ENCODE results near the gene BMAL1.

Gene BMAL1

DNA sequence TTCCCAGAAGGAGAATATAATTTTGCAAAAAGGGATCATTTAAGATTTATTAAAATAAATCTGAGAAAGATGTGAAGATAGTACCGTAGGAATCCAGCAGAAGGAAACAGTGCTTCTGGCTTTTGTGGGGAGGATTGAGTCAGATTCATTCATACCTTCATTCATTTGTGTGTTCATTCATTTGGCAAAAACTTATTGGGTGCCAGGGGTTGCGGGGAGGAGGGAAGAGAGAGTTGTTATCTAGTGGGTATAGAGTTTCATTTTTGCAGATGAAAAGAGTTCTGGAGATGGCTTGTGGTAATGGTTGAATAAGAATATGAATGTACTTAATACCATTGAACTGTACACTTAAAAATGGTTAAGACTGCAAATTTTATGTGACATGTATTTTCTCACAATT lies 31.1 kb downstream of the BMAL1 start:
- no peak for DNase-seq (ENCODE audit: low spot score in 2 of 2)
- Mint-ChIP-seq H3K4me1 (peaks cover 22% of the 10 kb centered on the region), H3K27ac (no peak overlapping the region), H3K36me3 (peaks cover 27% of the 10 kb centered on the region), H3K27me3 (no peaks in the 10 kb centered on the region), H3K4me3 (no peak overlapping the region), H3K9me3 (peaks cover 3% of the 10 kb centered on the region)
- ATAC-seq (ENCODE audit: low read depth) = no peak

DNA sequence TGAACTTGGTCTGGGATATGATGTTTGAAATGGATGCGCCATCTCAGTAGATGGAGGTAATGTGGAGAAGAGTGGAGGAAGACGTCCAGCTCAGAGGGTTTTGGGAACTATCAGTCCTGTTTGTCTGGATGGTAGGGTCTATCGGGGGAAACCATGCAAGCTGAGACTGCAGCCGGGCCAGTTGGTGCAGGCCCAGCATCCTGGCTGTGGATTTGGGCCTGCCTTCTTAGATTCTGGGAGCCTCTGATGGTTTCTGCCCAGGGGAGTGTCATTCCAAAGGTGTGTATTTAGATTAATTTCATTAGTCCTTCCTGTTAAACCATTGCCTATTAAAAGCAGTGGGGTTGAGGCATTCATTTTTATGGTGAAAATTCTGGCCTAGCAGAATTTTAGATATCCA lies 31.6 kb downstream of the BMAL1 start:
- H3K9me3 Mint-ChIP-seq = no peaks in the 10 kb centered on the region
- peaks cover 21% of the 10 kb centered on the region for H3K4me1 Mint-ChIP-seq
- peaks cover 28% of the 10 kb centered on the region for H3K36me3 Mint-ChIP-seq
- ATAC-seq (ENCODE audit: low read depth) = no peak
- no peak overlapping the region for H3K4me3 Mint-ChIP-seq
- H3K27me3 Mint-ChIP-seq = no peaks in the 10 kb centered on the region
- H3K27ac Mint-ChIP-seq = no peak overlapping the region
- DNase-seq (ENCODE audit: low spot score in 2 of 2) = no peak

DNA sequence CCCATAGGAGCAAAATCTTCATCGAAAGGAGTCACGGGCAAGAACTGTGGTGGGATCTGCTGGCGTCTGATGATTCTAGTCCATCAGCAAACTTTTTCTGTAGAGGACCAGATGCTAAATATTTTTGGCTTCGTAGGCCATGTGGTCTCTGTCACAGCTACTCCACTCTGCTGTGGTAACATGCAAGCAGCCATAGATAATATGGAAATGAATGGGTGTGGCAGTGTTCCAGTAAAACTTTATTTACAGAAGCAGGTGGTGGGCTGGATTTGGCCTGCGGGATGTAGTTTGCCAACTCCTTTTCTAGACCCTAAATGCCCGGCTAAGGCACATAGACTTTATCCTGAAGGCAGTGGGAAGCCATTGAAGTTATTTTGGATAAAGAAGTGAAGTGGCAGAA lies 32.9 kb downstream of the BMAL1 start:
- Mint-ChIP-seq H3K4me1 (peaks cover 26% of the 10 kb centered on the region), H3K4me3 (no peak overlapping the region), H3K27ac (no peak overlapping the region), H3K27me3 (no peaks in the 10 kb centered on the region), H3K36me3 (peaks cover 30% of the 10 kb centered on the region), H3K9me3 (no peaks in the 10 kb centered on the region)
- ATAC-seq (ENCODE audit: low read depth) (no peak), DNase-seq (ENCODE audit: low spot score in 2 of 2) (no peak)

DNA sequence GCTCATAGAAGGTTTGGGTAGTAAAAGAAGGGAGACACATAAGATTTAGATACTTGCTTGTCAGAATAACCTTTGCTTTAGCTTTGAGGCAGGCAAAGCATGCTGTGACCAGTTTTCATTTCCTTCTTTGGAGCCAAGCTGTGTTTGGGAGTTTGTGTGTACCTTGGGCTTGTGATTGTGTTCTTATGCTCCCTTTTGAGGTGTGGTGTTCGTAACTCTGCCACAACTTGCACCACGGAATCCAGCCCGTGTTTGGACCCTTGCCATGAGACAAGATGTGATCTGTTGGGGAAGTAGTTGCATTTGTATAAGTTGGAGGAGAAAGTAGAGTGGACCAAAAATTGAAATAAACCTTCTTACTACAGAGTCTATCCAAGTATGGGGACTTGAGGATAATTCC lies 34.0 kb downstream of the BMAL1 start:
- no peaks in the 10 kb centered on the region for H3K9me3 Mint-ChIP-seq
- peaks cover 33% of the 10 kb centered on the region for H3K4me1 Mint-ChIP-seq
- H3K27ac Mint-ChIP-seq = no peak overlapping the region
- DNase-seq (ENCODE audit: low spot score in 2 of 2) (no peak), ATAC-seq (ENCODE audit: low read depth) (no peak)
- H3K4me3 Mint-ChIP-seq = no peak overlapping the region
- no peaks in the 10 kb centered on the region for H3K27me3 Mint-ChIP-seq
- peaks cover 30% of the 10 kb centered on the region for H3K36me3 Mint-ChIP-seq

DNA sequence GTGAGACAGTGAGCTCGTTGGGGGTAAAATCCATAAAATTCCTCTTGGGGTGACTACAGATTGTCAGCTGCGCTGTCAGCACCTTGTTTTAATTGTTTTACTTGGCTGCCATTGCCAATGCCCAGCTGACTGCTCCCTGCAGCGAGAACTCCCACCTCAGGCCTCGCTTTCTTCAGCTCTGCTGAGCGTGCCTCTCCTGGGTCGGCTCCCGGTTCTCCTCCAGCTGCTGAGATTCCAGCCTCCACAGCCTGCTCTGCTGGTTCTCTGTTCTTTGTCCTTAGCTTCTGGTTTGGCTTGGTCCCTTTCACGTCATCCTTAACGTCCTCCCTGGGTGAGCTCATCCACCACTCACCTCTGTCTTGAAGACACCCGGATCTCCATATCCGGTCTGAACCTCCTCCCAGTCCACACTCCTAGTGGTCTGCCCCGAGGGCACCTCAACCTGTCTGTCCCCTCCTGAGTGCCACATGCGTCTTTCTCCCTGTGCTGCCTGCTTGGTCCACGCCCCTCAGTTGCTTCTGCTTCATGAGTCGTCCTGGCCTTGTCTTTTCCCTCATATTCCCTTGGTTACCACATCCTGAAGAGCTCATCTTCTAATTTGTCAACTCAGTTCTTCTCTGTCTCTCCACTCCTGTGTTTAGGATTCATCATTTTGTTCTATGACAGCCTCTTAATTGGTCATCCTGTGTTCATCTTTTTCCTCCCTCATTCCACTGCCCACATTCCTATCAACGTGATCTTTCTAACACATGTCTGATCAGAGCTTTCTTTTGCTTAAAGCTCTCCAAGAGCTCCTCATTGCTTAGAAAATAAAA lies 35.6 kb downstream of the BMAL1 start:
- Mint-ChIP-seq H3K27ac (peak overlapping the region; percentile 21), H3K4me3 (no peak overlapping the region), H3K27me3 (no peaks in the 10 kb centered on the region), H3K36me3 (peaks cover 30% of the 10 kb centered on the region), H3K4me1 (peaks cover 40% of the 10 kb centered on the region), H3K9me3 (no peaks in the 10 kb centered on the region)
- ATAC-seq (ENCODE audit: low read depth) (no peak), DNase-seq (ENCODE audit: low spot score in 2 of 2) (no peak)

DNA sequence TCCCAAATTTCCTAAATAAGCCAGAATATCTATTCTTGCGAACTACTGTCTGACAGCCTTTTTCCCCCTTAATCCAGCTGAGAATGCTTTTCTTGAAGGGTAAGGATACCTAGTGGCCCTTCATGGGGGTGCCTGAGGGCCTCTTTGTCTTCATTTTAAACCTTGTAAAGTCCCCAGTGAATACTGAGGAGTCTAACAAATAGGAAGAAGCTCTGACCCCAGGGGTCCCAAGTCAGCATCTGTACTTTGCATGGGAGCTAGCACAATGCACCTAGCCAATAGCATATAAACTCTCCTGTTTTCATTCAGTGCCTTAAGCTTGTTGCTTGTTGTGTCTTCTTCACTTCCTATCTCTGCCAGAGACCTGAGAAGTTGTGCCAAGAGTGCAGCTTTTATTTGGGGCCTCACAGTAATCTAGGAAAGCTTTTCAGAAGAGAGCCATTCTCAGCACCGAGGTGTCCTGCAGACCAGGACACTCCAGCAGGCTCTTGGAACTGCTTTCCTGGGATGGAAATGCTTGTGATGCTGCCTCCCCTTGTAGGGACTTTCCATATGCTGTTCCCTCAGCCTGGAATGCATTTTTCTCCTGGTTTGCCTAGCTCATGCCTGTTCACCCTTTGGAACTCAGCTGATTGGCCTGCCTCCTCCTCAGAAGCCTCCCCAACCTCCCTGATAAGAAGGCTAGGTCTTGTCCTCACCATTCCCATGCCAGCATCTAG lies 37.2 kb downstream of the BMAL1 start:
- ATAC-seq (ENCODE audit: low read depth) = no peak
- Mint-ChIP-seq H3K27ac (no peak overlapping the region), H3K9me3 (no peaks in the 10 kb centered on the region), H3K4me3 (no peak overlapping the region), H3K4me1 (peaks cover 45% of the 10 kb centered on the region), H3K27me3 (no peaks in the 10 kb centered on the region), H3K36me3 (peaks cover 30% of the 10 kb centered on the region)
- DNase-seq (ENCODE audit: low spot score in 2 of 2) = no peak

DNA sequence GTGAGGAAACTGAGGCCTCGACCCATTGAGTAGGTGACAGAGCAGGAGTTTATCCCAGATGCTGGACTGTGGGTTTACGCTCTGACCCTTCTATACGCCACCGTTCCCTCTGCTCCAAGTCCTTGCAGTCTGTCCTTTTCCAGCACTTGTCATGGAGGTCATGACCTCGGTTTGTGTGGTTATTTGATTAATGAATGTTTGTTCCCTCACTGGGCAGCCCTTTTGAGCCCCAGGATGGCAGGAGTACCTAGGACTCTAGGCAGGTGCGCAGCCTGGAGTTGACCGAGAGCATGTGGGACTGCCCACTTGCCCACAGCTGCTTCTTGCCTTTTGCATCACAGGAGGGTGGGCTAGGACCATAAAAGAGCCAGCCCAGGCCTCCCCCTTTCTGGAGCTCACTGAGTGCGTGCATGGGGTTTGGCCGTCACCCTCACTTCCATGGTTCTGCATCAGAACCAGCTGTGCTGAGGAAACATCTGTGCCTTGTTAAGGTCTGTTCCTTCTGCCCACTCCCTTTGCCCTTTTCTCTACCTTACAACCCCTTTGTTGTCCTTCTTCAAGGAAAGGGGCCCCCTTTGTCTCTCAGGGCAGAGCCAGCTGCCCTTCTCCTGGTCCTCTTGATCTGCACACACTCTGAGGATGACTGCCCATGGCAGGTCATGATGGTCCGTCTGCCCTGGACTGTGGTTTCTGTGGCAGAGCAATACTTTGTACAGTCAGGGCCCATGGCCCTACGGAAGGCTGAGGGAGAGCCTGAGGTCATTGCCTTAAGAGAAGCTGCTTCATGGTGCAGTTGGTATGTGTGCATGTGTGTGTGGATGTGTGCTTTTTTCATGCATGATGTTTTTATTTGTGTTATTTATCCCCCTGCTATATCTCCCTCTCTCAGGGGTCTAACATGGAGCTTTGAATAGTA lies 38.2 kb downstream of the BMAL1 start:
- Mint-ChIP-seq H3K27ac (peak overlapping the region; percentile 6), H3K9me3 (no peaks in the 10 kb centered on the region), H3K27me3 (no peaks in the 10 kb centered on the region), H3K4me3 (no peak overlapping the region), H3K4me1 (peaks cover 44% of the 10 kb centered on the region), H3K36me3 (peaks cover 23% of the 10 kb centered on the region)
- ATAC-seq (ENCODE audit: low read depth) (no peak), DNase-seq (ENCODE audit: low spot score in 2 of 2) (no peak)

DNA sequence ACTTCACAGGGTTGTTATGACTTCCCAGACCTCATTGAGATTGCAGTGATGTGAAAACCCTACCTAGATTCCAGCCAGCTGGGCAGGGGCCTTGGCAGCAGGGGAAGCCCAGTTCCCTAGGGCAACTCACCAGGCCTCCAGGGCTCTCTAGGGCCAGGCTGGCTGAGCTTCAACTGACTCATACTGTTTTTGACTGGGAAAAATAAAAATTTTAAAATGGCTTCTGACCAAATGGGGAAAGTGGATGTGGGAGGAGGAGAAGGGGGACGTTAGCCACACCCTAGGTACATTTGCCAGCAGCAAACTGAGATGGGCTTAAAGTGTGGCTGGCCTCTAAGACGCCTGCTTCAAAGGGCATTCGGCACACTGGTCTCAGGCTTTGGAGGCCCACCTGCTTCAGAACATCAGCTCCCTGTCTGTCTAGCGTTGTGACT lies 39.0 kb downstream of the BMAL1 start:
- Mint-ChIP-seq H3K27ac (peak overlapping the region; percentile 6), H3K4me1 (peaks cover 42% of the 10 kb centered on the region), H3K4me3 (no peak overlapping the region), H3K27me3 (no peaks in the 10 kb centered on the region), H3K9me3 (no peaks in the 10 kb centered on the region), H3K36me3 (peaks cover 16% of the 10 kb centered on the region)
- DNase-seq (ENCODE audit: low spot score in 2 of 2) = no peak
- ATAC-seq (ENCODE audit: low read depth) = peak; percentile 32

DNA sequence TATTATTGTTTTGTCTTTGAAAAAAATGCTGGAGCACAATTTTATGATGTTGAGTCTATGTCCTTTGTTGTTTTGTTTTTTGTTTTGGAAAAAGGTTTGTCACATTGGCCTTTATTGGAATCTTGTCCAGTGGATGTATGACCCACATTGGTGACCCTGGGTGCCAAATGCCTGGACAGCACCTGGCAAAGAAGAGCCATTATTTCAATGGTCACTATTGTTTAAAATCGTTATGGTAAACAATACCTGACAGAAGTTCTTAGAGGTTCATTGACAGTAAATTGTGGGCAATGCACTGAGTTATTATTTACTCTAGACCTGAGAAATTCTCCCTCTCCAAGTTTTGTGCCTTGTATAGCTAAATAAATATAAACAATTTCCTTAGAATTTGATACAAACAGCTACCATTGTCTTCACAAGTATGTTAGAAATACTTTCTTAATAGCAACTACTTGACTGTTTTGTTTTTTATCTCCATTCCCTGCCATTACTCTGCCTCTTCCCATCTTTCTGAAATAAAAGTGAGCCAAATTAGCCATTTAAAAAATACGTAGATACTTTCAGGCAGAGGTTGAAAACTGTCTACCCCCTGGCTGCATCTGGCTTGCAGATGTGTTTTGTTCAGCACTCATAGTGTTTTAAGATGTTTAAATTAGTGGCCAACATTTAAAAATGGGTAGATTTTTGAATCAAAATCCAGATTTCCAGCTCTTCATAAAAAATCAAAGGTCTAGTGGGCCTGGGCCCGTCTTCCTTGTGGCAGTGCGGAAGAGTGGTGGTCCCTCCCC lies 39.9 kb downstream of the BMAL1 start:
- Mint-ChIP-seq H3K27me3 (no peaks in the 10 kb centered on the region), H3K36me3 (peaks cover 16% of the 10 kb centered on the region), H3K27ac (peak overlapping the region; percentile 21), H3K4me3 (no peak overlapping the region), H3K9me3 (no peaks in the 10 kb centered on the region), H3K4me1 (peaks cover 46% of the 10 kb centered on the region)
- ATAC-seq (ENCODE audit: low read depth) = no peak
- no peak for DNase-seq (ENCODE audit: low spot score in 2 of 2)

DNA sequence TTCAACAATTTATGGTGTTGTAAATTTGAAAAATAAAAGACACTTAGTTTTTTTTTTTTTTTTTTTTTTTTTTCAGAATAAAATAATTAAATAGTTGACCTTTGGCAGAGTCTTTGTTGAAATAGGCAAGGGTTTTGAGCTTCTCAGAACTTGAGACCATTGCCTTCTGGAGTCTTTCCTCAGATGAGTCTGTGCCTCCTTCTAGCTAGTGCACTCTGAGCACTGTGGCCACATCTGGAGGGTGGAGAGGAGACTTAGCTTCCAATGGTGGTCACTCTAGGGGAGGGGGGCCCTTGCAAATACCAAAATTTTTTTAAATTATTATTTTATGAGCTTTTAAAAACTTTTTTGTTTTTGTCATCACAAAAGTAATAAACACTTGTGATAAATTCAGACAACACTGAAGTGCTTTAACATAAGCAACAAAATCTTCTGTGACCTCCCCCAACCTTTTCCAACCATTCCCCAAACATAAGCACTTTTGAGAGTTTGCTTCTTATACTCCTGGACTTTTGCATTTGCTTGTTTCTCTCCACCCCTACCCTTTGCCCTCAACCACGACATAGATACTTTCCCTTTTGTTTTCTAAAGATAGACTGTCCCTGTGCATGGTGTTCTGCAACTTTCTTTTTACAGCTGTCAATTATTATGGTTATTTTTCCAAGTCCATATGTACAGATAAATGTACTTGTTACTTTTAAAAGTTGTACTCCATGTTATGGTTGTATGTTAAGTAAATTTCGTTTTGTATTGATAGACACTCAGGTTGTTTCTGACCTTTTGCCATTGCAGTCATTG lies 41.1 kb downstream of the BMAL1 start:
- Mint-ChIP-seq H3K27ac (no peak overlapping the region), H3K36me3 (peaks cover 11% of the 10 kb centered on the region), H3K4me1 (peaks cover 41% of the 10 kb centered on the region), H3K4me3 (peak overlapping the region; percentile 25), H3K9me3 (no peaks in the 10 kb centered on the region), H3K27me3 (no peaks in the 10 kb centered on the region)
- DNase-seq (ENCODE audit: low spot score in 2 of 2) = no peak
- peak; percentile 50 for ATAC-seq (ENCODE audit: low read depth)

DNA sequence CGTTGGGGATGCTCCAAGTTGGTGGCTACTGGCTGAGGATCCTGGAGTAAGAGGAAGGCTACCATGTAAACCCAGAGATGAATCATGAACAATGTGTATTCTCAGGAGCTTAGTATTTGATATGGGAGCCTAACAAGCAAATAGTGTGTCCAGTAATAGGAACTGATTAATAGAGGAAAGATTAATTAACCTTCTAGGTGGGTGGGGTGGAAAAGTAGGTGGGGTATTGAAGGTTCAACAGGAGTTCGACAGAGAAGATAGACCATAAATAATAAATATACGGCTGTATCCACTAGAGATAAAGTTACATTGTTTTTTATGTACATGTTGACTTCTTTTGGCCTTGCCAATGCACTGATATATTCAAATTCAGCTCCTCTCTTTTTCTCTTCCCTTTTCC lies 43.1 kb downstream of the BMAL1 start:
- ATAC-seq (ENCODE audit: low read depth) = no peak
- Mint-ChIP-seq H3K4me1 (peaks cover 34% of the 10 kb centered on the region), H3K4me3 (no peak overlapping the region)

DNA sequence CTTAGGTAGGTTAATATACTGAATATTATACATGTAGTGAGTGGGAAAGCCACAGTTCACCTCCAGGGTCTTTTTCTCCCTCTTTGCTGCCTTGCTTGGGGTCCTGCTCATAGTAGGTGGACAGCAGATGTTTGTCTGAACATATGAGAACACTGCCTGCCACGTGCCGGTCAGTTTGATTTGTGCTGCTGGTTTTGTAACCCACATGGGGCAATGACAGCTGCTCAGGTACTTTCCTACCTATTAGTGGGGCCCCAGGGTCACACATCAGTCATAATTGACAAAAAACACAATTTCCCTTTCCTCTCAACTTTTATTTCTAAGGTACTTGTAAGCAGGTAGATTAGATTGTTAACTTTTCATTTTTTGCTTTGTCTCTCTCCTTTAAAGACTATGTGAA lies 43.8 kb downstream of the BMAL1 start:
- Mint-ChIP-seq H3K36me3 (peaks cover 12% of the 10 kb centered on the region), H3K4me1 (peaks cover 28% of the 10 kb centered on the region), H3K4me3 (no peak overlapping the region)

More for the DNA sequence above, 43.1 kb downstream of the BMAL1 start:
- H3K27ac Mint-ChIP-seq = no peak overlapping the region
- H3K27me3 Mint-ChIP-seq = no peaks in the 10 kb centered on the region
- no peak for DNase-seq (ENCODE audit: low spot score in 2 of 2)
- peaks cover 11% of the 10 kb centered on the region for H3K36me3 Mint-ChIP-seq
- H3K9me3 Mint-ChIP-seq = no peaks in the 10 kb centered on the region

DNA sequence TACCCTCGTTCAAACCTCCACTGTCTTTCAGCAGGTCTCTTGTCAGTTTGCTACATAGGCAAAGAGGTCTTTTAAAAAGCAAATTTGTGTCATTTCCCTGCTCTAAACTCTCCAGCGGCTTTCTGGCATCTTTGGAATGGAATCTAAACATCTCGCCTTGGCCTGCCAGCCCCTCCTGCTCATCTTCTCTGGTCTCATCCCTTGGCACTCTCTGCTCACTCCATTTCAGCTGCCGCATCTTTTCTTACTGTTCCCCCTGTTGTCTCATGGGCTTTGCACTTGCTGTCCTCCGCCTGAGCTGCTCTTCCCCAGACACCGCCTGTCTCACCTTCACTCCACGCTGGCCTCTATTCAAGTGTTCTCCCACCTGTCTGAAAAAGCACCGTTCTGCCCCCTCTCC lies 46.6 kb downstream of the BMAL1 start:
- Mint-ChIP-seq H3K4me1 (peaks cover 15% of the 10 kb centered on the region), H3K27me3 (no peaks in the 10 kb centered on the region), H3K4me3 (no peak overlapping the region), H3K36me3 (peaks cover 12% of the 10 kb centered on the region), H3K27ac (no peak overlapping the region), H3K9me3 (no peaks in the 10 kb centered on the region)
- ATAC-seq (ENCODE audit: low read depth) (no peak), DNase-seq (ENCODE audit: low spot score in 2 of 2) (no peak)

More for the DNA sequence above, 43.8 kb downstream of the BMAL1 start:
- DNase-seq (ENCODE audit: low spot score in 2 of 2) = no peak
- H3K27me3 Mint-ChIP-seq = no peaks in the 10 kb centered on the region
- H3K27ac Mint-ChIP-seq = peak overlapping the region; percentile 51
- no peaks in the 10 kb centered on the region for H3K9me3 Mint-ChIP-seq
- no peak for ATAC-seq (ENCODE audit: low read depth)
